Bronchial epithelial cell (primary cell): ENCODE measurements around the gene TESK2. TPM values are rescaled to one million over a fixed set of nuclear protein-coding genes. Genes with fewer than 3 reads are reported as not detected.
"Not testable (repeated sequence)": the region's sequence is repeated elsewhere in the genome, so short reads cannot be mapped to it uniquely, and the experiment has no call there.

Experiments
- DNase-seq: peaks from one replicate; pipeline ENCODE4 v3.0.0-alpha.2; 2010; ENCODE audit warnings: low read depth
- FAIRE-seq: peaks from 2 replicates; lab custom pipeline; 2011; peaks lifted over from hg19 to GRCh38; lab: Jason Lieb, UNC
- H3K27me3 ChIP-seq: 2 replicates; pipeline ENCODE4 v1.5.1; 2011; ENCODE audit warnings: low read length; ENCODE audit not compliant: control insufficient read depth, insufficient read depth
- H3K36me3 ChIP-seq: 2 replicates; pipeline ENCODE4 v1.5.1; 2011; ENCODE audit warnings: low read length; ENCODE audit not compliant: control insufficient read depth, insufficient read depth
- H3K4me3 ChIP-seq: 2 replicates; pipeline ENCODE4 v1.5.1; 2011; ENCODE audit warnings: mild to moderate bottlenecking, low read depth, low read length, control low read depth
- total RNA-seq: library from RNA; depleted of rRNA; stranded (reverse); fragments of >200 nt; gene quantifications from 2 replicates; pipeline ENCODE4 v1.2.1, GENCODE V29; 2014
- TF ChIP-seq, protein P1 (sequence below): IDR thresholded peaks from 2 replicates; pipeline ENCODE4 v1.5.1; 2011; ENCODE audit warnings: mild to moderate bottlenecking, moderate library complexity, low read length, control low read depth, inconsistent platforms; ENCODE audit not compliant: insufficient read depth, severe bottlenecking

The TESK2 gene
- total RNA-seq, 1 donor from 2014 or later: 1.6 TPM

DNA sequence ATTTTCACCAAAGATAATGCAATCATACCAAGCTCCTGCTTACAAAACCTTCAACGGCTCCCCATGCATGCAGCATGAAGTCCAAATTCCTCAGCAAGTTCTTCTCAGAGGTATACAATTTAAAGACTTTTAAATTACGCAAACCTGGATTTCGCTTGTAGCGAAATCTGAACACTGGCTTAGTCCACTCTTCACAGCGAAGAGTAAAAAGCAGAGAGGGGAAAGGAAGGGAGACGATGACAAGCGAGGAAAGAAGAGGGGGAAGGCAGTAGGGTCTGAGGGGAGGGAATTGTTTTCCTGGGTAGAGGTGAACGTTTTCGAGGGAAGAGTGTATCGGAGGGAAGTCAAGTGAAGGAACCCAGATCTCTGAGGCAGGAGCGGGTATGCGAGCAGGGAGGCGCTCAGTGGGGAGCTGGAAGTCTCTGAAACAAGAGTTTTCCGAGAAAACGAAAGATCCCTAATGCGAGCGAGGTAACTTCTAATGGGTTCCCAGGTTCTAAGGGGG lies 790 bp downstream of the TESK2 start:
- H3K4me3 ChIP-seq: peak overlapping the region; percentile 90
- TF ChIP-seq, protein P1, sequence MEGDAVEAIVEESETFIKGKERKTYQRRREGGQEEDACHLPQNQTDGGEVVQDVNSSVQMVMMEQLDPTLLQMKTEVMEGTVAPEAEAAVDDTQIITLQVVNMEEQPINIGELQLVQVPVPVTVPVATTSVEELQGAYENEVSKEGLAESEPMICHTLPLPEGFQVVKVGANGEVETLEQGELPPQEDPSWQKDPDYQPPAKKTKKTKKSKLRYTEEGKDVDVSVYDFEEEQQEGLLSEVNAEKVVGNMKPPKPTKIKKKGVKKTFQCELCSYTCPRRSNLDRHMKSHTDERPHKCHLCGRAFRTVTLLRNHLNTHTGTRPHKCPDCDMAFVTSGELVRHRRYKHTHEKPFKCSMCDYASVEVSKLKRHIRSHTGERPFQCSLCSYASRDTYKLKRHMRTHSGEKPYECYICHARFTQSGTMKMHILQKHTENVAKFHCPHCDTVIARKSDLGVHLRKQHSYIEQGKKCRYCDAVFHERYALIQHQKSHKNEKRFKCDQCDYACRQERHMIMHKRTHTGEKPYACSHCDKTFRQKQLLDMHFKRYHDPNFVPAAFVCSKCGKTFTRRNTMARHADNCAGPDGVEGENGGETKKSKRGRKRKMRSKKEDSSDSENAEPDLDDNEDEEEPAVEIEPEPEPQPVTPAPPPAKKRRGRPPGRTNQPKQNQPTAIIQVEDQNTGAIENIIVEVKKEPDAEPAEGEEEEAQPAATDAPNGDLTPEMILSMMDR: no peak
- FAIRE-seq: no peak
- H3K27me3 ChIP-seq: no peaks in the 10 kb centered on the region
- no peaks in the 10 kb centered on the region for H3K36me3 ChIP-seq
- peak; percentile 33 for DNase-seq

DNA sequence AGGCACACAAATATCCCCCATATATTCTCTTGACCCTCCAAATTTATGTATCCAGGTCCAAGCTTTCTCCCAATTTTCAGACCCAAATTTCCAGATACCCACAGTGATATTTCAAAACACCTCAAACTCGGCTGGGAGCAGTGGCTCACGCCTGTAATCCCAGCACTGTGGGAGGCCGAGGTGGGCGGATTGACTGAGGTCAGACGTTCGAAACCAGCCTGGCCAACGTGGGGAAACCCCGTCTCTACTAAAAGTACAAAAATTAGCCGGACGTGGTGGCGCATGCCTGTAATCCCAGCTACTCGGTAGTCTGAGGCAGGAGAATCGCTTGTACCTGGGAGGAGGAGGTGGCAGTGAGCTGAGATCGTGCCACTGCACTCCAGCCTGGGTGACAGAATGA lies 1.6 kb downstream of the TESK2 start:
- DNase-seq, FAIRE-seq, H3K27me3 ChIP-seq, H3K36me3 ChIP-seq: not testable (repeated sequence)
- peak overlapping the region; percentile 90 for H3K4me3 ChIP-seq

DNA sequence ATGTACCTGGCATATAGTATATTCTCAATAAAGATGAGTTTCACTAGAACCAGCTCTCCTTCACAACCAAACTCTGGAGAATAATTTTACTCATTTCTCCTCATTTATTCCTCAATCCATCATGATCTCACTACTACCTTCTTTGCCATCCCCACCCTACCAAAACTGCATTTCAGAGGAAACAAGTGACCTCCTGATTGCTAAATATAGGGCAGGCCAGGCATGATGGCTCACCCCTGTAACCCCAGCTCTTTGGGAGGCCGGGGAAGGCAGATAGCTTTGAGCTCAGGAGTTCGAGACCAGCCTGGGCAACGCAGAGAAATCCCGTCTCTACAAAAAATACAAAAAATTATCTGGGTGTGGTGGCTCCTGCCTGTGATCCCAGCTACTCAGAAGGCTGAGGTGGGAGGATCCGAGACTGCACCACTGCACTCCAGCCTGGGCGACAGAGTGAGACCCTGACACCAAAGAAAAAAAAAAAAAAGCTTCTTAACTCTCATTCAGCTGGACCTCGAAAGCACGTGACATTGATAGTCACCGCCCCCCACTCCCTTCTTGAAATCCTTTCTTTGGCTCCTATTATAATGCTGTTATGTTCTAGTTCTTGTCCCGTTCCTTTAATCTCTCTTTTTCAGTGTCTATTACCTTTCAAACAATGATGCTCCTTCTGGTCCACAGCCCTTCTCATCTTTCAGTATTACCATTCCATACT lies 2.1 kb downstream of the TESK2 start:
- DNase-seq (no peak), FAIRE-seq (no peak)
- Histone ChIP-seq H3K27me3 (no peaks in the 10 kb centered on the region), H3K36me3 (no peaks in the 10 kb centered on the region), H3K4me3 (no peak overlapping the region)
- TF ChIP-seq, protein P1: no peak

DNA sequence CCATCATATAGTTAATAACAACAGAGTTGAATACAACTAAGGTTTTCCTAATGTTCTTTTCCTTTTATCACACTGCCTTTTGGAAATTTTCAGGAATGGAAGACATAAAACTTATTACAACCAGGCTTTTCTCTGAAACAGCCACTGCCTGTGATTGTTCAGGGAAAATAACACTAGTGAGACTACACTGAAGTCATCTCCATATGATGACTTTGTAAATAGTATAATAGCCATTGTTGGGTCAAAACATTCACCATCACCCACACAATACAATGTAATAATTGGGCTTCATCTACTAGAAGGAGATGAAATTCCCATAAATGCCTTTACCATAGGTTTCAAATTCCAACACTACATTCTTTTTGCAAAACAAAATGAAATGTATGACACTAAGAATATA lies 5.0 kb downstream of the TESK2 start:
- Histone ChIP-seq H3K4me3 (no peak overlapping the region), H3K27me3 (no peaks in the 10 kb centered on the region), H3K36me3 (no peaks in the 10 kb centered on the region)
- DNase-seq: no peak
- TF ChIP-seq, protein P1: no peak
- FAIRE-seq: no peak

DNA sequence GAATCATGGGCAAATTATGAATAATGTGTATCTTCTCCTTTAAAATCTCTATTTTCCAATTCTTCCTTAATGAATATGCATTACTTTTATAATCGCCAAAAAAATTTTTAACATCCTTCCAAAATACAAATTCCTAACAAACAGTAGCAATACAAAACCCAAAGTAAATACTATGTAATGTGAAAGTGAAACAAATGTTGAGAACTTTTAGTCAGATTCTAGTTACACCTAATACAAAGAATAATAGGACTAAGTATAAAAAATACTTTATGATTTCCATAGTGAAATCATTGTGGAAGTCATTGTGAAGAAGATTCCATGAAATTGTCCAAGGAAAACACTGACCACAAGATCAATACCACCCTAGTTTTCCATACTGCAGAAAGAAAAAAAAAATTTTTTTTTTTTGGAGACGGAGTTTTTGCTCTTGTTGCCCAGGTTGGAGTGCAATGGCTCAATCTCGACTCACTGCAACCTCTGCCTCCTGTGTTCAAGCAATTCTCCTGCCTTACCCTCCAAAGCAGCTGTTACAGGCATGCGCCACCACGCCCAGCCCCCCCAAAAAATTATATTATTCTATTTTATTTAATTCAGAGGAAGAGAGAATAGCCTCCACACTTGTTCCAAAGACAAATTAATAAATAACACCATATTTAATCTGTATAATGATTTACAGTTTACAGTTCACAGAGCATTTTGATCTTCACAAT lies 11.8 kb downstream of the TESK2 start:
- no peak overlapping the region for H3K4me3 ChIP-seq
- no peaks in the 10 kb centered on the region for H3K36me3 ChIP-seq
- FAIRE-seq (no peak), DNase-seq (no peak)
- no peaks in the 10 kb centered on the region for H3K27me3 ChIP-seq
- TF ChIP-seq, protein P1: no peak

DNA sequence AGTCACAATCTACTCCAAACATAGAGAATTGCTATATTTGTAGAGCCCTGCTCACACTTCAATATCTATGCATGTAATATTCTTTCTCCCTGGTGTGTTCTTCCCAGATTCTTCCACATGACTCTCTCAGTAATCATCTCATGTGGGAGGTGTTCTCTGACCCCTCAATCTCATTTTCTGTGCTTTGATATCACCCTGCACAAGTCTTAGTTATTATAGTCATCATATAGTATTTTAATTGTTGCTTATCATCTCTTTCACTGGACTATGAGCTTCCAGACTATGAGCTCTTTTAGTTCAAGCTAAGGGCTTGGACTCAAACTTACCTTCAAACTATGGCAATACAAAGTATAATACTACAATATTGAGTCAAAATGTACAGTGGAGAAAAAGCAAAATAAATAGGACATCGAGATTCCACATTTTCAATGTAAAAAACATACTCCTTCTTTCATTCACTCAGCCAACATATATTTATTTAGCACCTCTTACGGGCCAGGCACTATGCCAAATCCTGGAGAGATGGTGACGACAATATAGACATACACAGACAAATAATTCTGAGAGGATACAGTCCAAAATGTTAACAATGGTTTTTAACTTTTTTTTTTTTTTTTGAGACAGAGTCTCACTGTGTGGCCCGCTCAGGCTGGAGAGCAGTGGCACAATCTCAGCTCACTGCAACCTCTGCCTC lies 12.7 kb downstream of the TESK2 start:
- H3K4me3 ChIP-seq: no peak overlapping the region
- TF ChIP-seq, protein P1: no peak
- no peaks in the 10 kb centered on the region for H3K36me3 ChIP-seq
- no peaks in the 10 kb centered on the region for H3K27me3 ChIP-seq
- FAIRE-seq: no peak
- DNase-seq: no peak
